Stimulated activated CD4-positive, alpha-beta T cell treated with anti-CD3 and anti-CD28 coated beads, Interleukin-4, amount 100 ng/mL, for 24 hours (primary cell): ENCODE data around the gene LARP6.
"Not testable (repeated sequence)": the region's sequence is repeated elsewhere in the genome, so short reads cannot be mapped to it uniquely, and the experiment has no call there.

Source experiments
- DNase-seq: peaks from one replicate; pipeline ENCODE4 v3.0.0-alpha.2; 2020

The LARP6 gene

DNA sequence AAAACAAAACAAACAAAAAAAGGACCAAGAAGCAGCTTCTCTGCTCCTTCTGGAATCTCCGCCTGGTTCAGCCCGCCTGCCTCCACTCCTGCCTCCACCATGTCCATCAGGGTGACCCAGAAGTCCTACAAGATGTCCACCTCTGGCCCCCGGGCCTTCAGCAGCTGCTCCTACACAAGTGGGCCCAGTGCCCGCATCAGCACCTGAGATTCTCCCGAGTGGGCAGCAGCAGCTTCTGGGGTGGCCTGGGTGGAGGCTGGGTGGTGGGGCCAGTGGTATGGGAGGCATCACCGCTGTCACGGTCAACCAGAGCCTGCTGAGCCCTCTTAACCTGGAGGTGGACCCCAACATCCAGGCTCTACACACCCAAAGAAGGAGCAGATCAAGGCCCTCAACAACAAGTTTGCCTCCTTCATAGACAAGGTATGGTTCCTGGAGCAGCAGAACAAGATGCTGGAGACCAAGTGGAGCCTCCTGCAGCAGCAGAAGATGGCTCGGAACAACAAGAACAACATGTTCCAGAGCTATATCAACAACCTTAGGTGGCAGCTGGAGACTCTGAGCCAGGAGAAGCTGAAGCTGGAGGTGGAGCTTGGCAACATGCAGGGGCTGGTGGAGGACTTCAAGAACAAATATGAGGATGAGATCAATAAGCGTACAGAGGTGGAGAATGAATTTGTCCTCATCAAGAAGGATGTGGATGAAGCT lies 4.8 kb upstream of the LARP6 start:
- DNase-seq, result not testable (repeated sequence)

DNA sequence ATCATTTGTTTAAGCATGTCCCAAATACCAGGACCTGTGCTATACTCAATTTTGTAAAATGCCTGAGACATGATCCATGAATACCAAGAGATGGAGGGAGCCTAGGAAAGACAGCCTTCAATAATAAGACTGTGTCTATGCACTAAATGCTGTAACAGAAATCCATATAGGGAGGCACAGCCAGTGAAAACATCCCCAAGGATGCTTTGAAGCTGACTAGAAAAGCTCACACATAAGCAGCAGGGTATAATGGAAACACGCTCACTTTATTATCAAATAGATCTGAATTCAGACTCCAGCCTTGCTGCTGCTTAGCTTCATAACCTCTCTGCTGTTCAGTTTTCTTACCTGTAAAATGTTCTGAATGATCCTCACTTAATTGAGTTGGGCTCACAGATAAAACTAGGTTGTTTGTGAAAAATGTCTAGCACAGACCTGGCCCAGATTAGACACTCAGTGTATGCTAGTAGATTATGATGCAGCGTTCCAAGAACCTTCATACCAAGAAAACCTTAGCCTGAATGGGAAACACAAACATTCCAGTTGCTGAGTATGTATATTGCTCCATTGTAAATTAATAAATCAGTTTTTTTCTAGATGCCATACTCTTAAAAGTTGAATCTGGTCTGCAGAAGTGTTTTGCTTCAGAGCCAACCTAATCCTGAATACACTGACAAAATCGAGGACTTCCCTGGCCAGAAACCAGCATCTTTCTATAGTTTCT lies 3.8 kb upstream of the LARP6 start:
- DNase-seq, result no peak

DNA sequence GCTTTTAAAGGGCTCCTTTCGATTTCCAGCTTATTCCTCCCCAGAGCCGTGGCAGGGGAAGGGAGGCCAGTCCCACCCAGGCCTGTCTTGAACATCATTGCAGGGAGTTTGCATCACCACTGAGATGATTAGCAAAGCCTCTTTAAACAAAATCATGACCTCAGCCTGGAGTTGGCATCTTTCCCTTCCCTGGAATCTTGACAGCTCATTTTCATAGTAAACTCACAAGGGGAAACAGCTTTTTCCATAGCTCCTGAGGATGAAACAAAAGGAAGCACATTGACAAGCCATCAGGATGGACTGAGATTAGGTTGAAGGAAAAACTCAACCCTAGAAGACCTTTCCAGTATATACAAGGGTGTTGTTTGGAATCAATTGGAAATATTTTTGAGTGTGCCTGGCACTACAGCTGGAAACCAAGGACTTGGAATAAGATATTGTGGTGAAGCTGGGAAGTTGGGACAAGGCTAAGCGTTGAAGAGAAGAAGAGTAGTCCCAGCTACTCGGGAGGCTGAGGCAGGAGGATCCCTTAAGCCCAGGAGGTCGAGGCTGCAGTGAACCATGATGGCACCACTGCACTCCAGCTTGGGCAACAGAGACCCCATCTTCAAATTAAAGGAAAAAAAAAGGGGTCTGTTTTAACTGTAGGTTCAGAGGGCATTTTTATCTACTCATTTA lies 3.1 kb upstream of the LARP6 start:
- DNase-seq, result no peak

DNA sequence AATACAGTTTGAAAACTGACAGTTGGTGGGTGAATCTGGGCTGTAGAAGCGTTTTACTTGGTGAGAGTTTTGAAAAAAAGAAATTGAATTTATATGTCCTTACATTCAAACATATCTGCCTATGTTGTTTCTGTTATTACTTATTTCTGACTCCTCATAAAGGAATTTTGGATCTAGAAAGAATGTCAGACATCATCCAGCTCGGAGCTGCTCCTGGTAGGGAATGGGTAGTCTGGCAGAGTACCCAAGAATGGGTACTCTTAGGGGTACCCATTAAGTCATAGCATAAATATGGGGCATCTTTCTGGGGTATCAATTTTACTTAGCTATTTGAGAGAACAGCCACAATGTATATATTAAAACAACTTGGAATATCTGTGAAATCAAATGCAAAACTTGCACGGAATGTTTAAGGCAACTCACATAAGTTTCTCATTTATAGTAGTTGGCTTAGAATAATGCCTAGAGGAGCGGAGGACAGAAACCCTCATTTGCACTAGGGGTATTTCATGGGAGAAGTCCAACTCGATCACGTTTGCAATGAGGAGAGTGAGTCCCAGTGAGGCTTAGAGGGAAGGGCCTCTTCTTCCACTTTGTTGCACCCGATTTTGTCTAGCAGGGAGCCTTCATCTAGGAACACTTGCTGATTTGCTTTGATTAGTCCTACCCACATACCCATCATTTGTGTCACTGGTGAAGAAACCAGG lies 2.4 kb upstream of the LARP6 start:
- DNase-seq, result no peak

DNA sequence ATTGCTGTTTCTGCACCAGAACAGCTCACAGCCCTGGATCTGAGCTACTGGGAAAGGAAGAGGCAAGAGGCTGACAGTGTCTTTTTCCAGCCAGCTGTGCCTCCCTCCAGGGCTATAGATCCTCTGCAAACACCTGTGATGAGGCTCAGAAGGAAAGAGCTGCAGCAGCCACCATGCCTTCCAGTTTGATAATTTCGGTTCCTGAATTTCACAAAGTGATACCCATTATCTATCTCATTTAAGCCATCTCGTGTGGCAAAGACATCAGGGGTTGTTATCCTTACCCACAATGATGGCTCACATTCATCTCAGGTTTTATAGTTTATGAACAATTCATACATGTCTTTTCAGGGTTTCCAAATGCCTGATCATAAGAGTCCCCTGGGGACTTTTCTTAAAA lies 1.8 kb upstream of the LARP6 start:
- DNase-seq, result no peak

DNA sequence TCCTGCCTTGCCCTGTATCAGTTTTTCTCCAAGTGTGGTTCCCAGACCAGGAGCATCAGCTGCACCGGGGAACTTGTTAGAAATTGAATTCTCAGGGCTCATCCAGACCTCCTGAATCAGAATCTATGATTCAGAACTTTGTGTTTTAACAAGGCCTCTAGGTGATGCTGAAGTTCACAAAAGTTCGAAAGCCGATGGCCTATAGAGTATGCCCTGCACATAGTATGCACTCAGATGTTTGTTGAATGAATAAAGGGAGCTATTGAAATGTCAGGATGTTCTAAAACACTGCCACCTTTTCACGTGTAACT lies 664 bp upstream of the LARP6 start:
- no peak for DNase-seq

DNA sequence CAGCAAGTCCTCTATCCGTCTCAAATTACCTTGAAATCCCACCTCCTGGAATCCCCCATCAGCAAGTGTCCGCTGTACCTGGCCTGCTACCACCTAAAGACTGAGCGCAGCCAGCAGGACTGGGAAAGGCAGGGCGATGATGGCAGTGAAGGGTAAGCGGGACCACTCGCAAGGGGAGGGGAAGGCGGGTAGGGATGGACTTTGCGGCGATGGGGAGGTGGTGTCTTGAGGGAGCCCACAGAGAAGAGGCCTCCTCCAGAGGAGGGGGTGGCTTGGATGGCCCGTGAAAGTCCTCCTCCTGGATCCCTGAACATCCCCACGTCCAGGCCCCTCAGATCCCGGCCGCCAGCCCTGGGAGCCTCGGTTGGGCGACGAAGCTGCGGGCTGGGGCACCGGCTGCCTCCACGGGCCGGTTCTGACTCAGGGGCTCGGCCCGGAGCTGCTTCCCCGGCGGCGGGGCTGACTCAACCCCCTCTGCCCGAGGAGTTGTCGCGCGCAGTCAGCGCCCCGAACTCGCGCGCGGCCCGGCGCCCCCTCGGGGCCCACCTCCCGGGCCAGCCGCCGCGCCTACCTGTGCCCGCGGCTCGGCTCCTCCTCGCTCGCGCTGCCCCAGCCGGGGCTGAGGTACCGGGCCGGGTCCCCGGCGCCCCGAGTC lies 512 bp downstream of the LARP6 start:
- no peak for DNase-seq

DNA sequence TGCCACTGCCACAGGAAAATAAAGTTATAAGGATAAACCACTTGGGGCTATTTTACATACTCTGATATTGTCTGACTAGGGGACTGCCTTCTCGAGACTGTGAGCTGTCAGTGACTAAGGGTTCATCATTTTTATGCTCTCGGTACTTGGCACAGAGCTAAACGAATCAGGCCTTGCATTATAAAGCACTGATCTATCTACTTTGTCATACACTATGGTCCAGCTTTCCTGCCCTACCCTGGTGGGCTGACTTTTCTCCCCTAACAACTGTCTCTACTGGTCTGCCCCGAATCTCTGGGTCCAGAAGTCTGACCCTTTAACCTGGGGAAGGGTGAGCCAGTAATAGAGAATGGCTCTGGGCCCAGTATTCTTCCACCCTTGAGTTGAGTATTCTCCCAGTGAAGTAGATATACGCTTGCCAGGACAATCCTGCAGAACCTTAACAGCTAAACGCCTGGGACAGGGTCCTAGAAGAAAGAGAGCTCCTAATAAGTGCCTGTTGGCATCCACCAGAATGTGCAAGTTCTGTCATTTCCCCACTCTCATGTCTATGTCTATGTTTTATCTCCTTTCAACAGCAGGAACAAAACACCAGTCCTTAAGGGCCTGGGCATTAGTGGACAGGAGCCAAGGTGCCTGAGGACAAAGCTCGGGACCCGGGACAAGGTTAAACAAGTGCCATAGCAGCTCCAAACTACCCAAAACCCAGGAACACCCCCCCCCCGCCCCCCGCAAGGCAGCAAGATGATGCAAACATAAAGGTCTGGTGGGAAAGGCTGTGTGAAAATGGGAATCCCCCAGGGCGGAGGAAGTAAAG lies 1.2 kb downstream of the LARP6 start:
- no peak for DNase-seq

DNA sequence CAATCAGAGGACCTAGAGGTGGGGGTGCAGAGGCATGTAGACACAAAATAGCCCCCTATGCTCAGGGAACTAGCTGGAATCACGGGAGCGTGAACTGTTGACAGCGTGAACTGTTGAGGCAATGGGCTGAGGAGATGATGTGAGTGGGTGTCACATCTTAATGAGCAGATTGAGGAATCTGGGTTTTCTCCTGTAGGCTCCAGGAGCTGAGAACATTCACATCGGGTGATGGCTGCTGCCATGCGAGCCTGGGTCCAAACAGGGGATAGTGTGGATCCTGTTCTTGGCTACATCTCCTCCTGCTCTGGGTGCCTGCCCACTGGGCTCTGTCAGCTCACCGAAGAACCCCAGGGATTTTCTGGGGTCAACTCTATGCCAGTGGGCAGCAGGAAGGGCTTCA lies 2.1 kb downstream of the LARP6 start:
- no peak for DNase-seq

DNA sequence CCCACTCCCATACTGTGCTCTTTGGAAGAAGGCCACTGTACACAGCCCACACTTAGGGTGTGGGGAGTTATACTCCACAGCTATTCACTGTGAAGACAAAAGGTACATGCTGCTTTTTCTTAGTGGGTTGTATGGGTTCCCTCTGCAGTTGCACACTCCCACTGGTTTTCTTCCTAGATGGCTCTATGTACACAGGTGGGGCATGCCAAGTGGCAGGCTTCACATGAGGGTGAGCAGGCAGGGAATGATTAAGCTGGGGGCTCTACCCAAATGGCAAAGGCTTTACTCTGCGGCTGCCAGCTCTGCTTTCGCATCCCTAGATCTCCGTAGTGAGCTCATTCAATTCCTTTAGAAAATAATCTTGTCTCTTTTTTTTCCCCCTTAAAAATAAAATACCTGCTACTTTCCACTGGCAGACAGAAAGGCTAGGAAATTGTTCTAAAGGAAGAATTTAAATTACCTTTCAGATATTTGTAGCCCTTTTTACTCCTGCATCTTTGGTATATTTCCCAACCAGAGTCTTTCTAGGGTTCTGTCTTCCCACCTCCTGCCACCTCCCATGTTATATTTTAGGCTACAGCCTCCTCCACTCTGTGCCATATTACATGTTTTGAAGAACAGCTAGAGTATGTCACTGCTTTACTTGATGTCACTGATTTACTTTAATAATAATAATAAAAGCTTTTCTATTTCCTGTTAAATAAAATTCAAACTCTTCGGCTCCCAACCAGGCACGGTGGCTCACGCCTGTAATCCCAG lies 8.2 kb downstream of the LARP6 start:
- DNase-seq, result no peak

DNA sequence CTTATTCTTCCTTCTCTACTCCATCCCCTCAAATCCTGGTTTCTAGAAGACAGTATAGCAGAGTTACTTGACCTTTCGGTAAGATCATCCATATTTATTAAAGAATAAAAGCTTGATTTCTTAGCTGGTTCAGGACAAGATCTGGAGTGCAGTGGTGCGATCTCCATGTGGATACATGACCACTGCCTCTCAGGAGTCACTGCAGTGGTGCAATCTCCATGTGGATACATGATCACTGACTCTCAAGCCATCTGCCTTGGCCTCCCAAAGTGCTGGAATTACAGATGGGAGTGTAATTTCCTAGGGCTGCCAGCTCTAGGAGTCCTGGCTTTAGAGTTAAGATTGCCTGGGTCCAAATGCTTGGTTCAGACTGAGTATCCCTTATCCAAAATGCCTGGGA lies 16.5 kb downstream of the LARP6 start:
- DNase-seq, result no peak

DNA sequence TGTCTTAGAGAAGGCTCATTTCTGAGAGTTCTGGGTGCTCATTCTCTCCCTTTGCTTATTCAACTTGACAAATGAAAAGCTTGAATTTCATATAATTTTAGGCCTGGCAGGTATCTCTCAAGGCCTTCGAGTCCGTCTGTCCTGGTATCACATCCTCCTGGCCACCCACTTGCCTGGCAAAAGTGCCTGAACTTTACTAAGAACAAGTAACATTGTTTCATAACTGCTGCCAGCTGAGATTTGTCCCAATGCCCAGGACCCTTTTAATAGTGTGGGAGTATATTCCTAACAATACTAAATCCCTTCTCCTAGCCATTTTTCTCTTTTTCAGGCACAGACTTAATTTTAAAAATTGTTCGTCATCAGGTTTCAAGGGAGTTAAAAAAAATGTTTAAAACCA lies 18.1 kb downstream of the LARP6 start:
- no peak for DNase-seq

DNA sequence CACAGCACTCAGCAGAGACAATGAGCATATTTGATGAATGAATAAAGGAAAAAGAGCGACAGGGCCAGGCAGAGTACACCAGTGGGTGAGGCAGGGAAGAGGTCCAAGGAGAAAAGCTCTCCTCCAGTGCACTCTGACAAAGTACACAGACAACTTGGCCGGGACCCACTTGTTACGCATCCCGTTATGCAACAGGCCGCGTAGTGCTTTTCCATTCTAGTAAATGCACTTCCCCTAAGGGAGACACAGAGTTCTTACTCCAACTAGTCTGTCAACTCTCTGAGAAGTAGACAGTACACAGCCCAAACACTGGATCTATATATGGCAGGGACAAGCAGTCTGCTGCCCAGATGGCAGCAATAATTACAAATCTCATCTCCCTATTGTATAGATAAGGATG lies 18.5 kb downstream of the LARP6 start:
- DNase-seq, result no peak

DNA sequence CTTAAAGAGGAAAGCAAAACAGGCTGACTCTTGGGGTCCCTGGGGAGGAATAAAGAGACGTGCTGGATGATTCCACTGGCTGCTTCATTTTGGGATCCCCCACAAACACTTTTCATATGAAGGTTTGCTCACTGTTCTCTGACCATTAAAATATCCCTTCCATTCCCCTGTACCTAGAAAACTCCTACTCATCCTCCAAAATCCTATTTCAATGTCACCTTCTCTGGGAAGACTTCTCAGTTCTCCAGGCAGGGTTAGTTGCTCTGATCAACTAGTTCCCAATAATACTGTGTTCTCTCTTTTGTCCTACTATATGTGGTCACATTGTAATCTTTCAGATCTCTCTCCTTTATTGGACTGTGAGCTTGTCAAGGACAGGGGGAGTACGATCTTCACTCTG lies 19.0 kb downstream of the LARP6 start:
- no peak for DNase-seq

DNA sequence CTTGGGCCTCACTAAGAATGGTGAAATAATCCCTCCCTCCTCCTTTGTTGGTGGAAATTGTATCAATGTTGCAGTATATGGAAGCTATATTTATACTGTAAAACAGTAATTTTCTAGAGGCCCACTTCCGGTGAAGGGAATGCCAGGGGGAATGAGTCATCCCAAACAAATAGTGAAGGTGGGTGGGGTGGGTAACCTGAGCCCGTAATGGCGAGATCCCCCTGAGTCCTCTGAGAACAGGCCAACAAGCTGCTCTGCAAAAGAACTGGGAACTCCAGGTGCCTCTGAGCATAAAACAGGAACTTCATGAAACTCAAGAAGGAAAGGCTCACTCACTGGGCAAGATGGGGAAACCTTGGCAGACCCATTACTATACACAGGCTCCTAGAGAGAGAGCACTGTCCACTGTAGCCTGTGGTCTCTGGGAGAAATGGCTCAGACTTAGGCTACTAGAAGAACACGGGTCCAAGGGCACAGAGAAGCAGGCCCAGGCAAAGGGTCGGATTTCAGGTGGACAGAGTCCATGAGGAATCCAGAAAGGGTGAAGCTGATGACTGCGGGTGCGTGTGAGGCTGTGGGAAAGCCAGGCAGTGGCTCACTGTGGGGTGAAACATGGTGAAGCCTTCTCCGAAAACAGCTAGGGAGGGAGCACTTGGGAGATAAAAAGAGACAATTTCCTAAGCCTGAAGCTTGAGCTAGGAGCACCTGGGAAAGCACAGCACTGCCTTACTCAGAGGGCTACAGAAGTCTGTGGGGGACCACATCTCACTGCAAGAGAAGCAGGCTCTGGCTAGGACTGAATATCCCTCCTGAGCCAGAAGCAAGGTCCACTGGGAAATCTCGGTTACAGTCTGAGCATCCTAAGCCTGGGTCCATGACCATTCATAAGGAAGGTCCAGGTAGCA lies 19.8 kb downstream of the LARP6 start:
- no peak for DNase-seq

DNA sequence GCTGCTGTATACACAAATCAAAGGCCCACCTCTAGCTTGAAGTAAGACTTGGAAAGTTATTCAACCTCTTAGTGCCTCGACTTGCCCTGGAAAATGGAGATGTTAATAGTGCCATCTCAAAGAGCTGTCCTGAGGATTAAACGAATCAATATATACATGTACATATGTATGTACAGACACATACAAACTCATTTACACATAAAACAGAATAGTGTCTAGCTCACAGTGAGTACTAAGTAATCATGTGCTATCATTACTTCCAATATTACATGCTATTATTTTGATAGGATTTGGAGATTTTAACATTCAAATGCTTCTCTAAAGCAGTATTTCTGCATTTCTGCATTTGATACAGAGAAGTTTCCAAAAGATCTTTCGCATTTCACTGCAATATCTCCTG lies 20.5 kb downstream of the LARP6 start:
- DNase-seq, result no peak

DNA sequence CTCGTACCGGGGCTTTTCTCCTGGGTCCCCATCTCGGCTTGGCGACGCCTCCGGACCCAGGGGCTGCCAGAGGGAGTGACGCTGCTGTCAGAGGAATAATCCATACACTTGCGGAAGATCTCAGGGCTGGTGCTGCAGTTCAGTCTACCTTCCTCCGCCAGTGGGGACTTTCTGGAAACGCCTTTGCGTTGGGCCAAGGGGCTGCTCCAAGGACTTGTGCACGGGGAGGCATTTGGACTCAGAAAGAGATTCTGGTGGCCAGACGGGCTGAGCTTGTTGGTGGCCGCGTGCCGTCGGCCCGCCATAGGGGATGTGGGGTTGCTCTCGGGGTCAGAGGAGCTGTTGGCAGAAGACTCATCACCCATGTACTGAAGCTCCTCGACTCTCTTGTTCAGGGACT lies 21.8 kb downstream of the LARP6 start:
- no peak for DNase-seq

DNA sequence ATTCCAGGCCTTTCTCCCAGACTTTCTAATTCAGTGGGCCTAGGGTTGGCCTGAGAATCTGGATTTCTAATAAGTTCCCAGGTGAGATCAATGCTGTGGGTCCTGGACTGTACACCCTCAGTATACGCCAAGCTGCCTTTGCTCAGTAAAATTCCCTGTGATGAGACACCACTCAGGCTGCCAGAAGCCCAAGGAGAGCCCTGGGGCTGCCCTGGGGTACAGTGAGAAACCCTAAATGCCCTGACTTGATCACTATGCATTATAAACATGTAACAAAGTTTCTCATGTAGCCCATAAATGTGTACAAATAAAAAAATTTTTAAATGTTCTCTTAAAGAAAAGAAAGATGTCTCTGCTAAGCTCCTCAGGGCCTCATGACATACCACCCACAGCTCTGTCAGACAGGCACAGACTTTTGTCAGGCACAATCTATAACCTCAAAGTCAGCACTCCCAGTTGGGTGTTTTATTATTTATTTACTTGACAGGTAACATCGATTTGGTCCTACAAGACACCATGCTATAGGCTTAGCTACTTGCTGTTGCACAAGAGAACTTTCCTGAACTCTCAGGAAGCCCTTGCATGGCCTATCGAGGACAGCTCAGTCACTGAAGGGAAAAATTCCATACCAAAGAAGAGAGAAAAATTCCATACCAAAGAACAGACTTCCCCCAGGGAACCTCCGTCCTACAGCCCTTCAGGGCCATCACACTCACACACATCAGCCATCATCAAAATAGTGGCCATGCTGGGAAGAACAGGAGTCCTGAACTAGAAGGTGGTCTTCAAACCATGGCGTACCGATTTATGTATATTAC lies 22.7 kb downstream of the LARP6 start:
- DNase-seq, result no peak

DNA sequence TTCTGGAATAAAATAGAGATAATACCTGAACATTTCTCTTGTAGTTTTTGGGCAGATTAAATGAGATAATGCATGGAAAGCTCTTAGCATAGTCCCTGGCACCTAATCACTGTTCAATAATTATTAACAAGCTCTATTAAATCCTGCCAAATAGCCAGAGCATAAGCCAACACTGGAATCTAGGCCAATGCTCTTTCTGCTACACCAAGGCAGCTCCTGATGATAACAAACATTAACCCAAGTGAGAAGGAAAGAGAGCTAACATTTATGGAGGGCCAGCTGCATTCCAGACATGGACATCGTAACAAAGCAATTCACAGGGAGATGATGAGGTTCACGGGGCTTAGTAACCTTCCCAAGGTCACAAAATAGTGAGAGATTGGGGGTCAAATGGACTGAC lies 23.3 kb downstream of the LARP6 start:
- no peak for DNase-seq
